HUES6 (cell line): Measurements from ENCODE around the gene CIC.
A peak's percentile ranks its signal among the peaks of the same experiment; 100 is the strongest.

Experiments
- H3K27ac ChIP-seq: 2 replicates; pipeline ENCODE4 v1.7.0; 2013; ENCODE audit warnings: low read depth, mild to moderate bottlenecking, low read length, inconsistent platforms
- H3K27me3 ChIP-seq: 2 replicates; pipeline ENCODE4 v1.6.1; 2013; ENCODE audit warnings: low read length; ENCODE audit not compliant: control insufficient read depth, insufficient read depth
- H3K36me3 ChIP-seq: 2 replicates; pipeline ENCODE4 v1.6.1; 2013; ENCODE audit warnings: low read length; ENCODE audit not compliant: control insufficient read depth, insufficient read depth
- H3K4me1 ChIP-seq: 2 replicates; pipeline ENCODE4 v1.6.1; 2013; ENCODE audit warnings: low read length; ENCODE audit not compliant: control insufficient read depth, insufficient read depth
- H3K4me3 ChIP-seq: 2 replicates; pipeline ENCODE4 v1.5.1; 2013; ENCODE audit warnings: low read depth, low read length
- H3K9ac ChIP-seq: one replicate; pipeline ENCODE4 v1.6.1; 2013; ENCODE audit warnings: mild to moderate bottlenecking, low read length
- H3K9me3 ChIP-seq: 2 replicates; pipeline ENCODE4 v1.6.1; 2013; ENCODE audit warnings: low read depth, low read length; ENCODE audit not compliant: control insufficient read depth, insufficient read depth

CIC gene

DNA sequence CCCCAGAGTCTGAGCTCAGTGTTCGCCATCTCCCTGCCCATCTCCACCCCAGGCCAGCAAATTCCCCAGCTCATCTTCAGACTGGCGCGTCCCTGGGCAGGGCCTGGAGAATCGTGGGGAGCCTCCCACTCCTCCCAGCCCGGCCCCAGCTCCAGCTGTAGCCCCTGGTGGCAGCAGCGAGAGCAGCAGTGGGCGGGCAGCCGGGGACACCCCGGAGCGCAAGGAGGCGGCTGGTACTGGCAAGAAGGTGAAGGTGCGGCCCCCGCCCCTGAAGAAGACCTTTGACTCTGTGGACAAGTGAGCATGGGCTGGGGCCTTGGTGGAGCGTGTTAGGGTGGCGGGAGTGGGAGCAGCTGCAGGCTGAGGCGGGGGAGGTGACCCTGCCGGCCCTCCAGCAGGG lies 24.5 kb downstream of the CIC start:
- H3K36me3 ChIP-seq, result peaks cover 77% of the 10 kb centered on the region
- no peak overlapping the region for H3K27ac ChIP-seq
- no peak overlapping the region for H3K9ac ChIP-seq
- peaks cover 15% of the 10 kb centered on the region for H3K4me1 ChIP-seq
- no peaks in the 10 kb centered on the region for H3K9me3 ChIP-seq
- H3K27me3 ChIP-seq, result no peaks in the 10 kb centered on the region
- no peak overlapping the region for H3K4me3 ChIP-seq

DNA sequence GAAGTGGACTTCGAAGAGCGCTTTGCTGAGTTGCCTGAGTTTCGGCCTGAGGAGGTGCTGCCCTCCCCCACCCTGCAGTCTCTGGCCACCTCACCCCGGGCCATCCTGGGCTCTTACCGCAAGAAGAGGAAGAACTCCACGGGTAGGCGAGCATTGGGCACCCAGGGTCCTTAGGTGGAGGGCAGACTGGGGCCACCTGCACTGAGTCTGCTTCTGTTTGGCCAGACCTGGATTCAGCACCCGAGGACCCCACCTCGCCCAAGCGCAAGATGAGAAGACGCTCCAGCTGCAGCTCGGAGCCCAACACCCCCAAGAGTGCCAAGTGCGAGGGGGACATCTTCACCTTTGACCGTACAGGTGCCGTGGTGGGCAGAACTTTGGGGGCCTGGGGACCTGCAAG lies 24.9 kb downstream of the CIC start:
- Histone ChIP-seq H3K4me1 (peaks cover 15% of the 10 kb centered on the region), H3K36me3 (peaks cover 73% of the 10 kb centered on the region), H3K27ac (no peak overlapping the region), H3K9ac (no peak overlapping the region), H3K4me3 (no peak overlapping the region), H3K27me3 (no peaks in the 10 kb centered on the region), H3K9me3 (no peaks in the 10 kb centered on the region)

DNA sequence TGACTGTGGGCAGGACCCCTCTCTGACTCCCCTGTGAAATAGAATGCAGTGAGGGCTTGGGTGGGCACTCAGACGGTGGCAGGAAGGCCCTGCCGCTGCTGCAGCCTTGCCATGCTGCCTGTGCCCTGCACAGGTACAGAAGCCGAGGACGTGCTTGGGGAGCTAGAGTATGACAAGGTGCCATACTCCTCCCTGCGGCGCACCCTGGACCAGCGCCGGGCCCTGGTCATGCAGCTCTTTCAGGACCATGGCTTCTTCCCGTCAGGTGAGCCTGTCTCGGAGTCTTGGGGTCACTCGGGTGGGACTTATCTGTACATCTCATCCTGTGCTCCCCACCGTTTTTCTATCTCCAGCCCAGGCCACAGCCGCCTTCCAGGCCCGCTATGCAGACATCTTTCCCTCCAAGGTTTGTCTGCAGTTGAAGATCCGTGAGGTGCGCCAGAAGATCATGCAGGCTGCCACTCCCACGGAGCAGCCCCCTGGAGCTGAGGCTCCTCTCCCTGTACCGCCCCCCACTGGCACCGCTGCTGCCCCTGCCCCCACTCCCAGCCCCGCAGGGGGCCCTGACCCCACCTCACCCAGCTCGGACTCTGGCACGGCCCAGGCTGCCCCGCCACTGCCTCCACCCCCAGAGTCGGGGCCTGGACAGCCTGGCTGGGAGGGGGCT lies 25.6 kb downstream of the CIC start:
- Histone ChIP-seq H3K9me3 (no peaks in the 10 kb centered on the region), H3K36me3 (peaks cover 66% of the 10 kb centered on the region), H3K4me3 (no peak overlapping the region), H3K27me3 (no peaks in the 10 kb centered on the region), H3K27ac (no peak overlapping the region), H3K4me1 (peaks cover 15% of the 10 kb centered on the region), H3K9ac (no peak overlapping the region)

DNA sequence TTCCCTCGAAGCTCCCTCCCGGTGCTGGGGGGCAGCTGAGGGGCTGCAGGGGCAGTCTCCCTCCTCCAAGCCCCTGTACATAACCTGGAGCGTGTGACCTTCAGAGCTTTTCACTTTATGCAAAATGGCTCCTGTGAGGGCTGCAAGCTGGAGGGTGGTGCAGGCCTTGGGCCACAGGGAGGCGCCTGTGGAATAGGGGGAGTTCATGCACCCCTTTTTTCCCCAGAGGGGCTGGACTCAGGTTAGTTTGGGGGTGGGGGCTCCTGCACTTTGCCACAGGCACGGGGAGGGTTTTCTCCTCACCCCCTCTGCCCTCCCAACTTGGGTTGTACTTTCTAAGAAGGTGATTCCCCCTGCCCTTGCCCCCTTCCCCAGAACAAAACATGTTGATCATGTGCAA lies 26.3 kb downstream of the CIC start:
- Histone ChIP-seq H3K4me1 (peaks cover 15% of the 10 kb centered on the region), H3K27me3 (no peaks in the 10 kb centered on the region), H3K4me3 (no peak overlapping the region), H3K9me3 (no peaks in the 10 kb centered on the region), H3K36me3 (peaks cover 65% of the 10 kb centered on the region), H3K27ac (no peak overlapping the region), H3K9ac (no peak overlapping the region)

DNA sequence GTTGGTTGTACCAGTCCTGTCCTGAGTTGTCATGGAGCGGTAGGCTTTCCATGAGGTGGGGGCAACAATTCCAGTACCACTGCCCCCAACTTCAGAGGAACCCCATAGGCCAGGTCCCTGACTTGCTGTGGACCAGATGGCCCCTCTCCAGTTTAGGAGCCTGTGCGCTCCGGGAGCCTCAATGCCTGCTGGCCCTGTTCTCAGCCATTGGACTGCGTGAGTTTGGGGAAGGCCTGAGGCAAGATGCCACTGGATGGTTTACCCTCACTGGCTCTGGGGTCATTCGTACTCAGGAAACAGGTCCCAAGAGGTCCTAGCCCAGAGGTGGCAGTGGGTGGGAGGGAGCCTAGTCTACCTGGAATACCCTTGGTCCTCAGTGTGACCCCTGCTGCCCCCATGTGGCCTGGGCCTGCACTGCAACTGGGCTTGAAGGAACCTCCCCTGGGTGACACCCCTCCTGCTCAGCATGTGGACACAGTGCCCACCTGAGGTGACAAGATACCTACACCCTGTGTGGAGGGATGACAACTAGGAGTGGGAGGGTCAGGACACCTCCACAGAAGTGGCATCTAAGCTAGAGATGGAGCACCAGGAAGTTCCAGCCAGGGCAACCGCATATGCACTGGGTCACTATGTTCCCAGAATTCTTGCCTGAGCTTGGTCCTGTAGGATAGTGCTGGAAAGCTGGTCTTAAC lies 26.9 kb downstream of the CIC start:
- no peaks in the 10 kb centered on the region for H3K27me3 ChIP-seq
- H3K36me3 ChIP-seq, result peaks cover 59% of the 10 kb centered on the region
- H3K4me1 ChIP-seq, result peaks cover 10% of the 10 kb centered on the region
- no peak overlapping the region for H3K4me3 ChIP-seq
- no peaks in the 10 kb centered on the region for H3K9me3 ChIP-seq
- no peak overlapping the region for H3K27ac ChIP-seq
- H3K9ac ChIP-seq, result no peak overlapping the region

DNA sequence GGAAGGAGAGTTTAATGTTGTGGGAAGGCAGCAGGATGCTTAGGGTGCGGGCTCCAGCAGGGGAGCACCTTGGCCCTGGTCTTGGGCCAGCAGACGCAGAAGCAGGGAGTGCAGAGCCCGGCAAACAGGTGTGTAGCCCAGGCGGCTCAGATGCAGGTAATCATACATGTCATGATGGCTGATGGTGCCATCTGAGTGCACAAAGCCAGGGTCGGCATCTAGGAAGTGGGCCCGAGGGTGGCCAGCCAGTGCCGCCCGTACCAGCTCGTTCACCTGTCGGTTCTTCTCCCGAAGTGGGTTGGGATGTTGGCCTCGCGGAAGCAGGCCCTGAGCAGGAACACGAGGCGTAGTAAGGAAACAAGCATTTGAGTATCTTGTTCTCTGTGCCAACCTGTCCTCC lies 28.0 kb downstream of the CIC start:
- H3K36me3 ChIP-seq, result peaks cover 48% of the 10 kb centered on the region
- H3K27ac ChIP-seq, result no peak overlapping the region
- H3K4me1 ChIP-seq, result peaks cover 7% of the 10 kb centered on the region
- H3K27me3 ChIP-seq, result no peaks in the 10 kb centered on the region
- no peak overlapping the region for H3K4me3 ChIP-seq
- no peaks in the 10 kb centered on the region for H3K9me3 ChIP-seq
- H3K9ac ChIP-seq, result no peak overlapping the region

DNA sequence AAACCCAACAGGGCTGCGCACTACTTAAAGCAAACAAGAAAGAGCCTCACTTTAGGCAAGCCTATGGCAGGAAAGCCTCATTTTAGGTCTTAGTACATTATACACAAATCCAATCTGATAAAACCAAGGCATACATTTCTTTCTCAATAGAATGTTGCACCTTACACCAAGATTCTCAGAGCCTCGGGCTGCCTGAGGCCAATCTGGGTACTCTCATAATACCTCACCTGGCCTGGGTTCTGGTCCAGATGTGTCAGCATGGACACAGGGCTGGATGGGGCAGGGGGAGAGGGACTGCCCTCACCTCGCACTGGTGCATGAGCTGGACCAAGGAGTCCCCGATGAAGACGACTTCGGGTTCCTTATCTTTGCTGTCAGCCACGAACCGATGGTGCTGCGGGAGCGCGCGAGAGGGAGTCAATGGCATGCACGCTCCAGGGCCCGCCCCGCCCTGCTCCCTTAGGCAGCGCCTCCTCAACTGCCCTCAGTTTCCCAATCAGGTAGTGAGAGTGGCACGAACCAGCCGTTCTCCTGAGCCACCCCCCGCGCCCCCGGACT lies 32.7 kb downstream of the CIC start, which contains the start of gene PRR19:
PRR19 (plus strand) TSS at position 487 of the 558 bp plus-strand sequence. CDS start 7,453 bp downstream, outside the sequence.
- Histone ChIP-seq H3K4me1 (peaks cover 17% of the 10 kb centered on the region), H3K9ac (peak within 1 kb of the TSS; percentile 89), H3K4me3 (peak within 1 kb of the TSS; percentile 99), H3K9me3 (no peaks in the 10 kb centered on the region), H3K27ac (peak within 1 kb of the TSS; percentile 57; the same call in 1 of the 2 replicates), H3K27me3 (no peaks in the 10 kb centered on the region), H3K36me3 (peaks cover 12% of the 10 kb centered on the region)

DNA sequence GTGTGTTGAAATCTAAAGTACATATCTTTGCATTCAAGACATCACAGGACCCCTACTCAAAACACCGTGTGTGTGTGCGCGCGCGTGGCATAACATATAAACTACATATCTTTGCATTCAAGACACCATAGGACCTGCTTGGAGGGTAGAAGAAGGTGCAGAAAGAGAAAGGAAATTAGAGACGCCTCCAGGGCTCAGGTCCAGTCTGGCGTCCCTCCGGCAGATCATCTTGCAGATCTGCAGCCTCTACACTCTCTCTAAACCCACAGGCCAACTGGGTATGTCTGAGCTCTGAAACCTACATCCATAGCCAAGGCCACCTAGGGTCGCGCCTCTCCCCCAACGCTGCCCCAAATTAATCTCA lies 34.0 kb downstream of the CIC start:
- Histone ChIP-seq H3K4me3 (peak overlapping the region; percentile 99), H3K27me3 (no peaks in the 10 kb centered on the region), H3K27ac (0 out of 2 replicates have a peak overlapping the region, but pooled peaks have one; percentile 57), H3K4me1 (peaks cover 17% of the 10 kb centered on the region), H3K9ac (peak overlapping the region; percentile 57), H3K36me3 (peaks cover 6% of the 10 kb centered on the region), H3K9me3 (no peaks in the 10 kb centered on the region)

DNA sequence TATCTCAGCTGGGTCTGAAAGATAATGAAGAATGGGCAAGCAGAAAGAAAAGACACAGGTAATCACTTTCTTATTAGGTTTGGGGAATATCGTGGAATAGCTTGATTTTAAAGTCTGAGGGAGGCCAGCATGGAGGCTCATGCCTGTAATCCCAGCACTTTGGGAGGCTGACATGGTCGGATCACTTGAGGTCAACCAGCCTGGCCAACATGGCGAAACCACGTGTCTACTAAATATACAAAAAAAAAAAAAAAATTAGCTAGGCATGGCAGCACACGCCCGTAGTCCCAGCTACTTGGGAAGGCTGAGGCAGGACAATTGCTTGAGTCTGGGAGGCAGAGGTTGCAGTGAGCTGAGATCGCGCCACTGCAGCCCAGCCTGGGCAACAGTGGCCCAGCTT lies 34.8 kb downstream of the CIC start:
- peaks cover 6% of the 10 kb centered on the region for H3K36me3 ChIP-seq
- no peak overlapping the region for H3K4me3 ChIP-seq
- no peaks in the 10 kb centered on the region for H3K27me3 ChIP-seq
- no peak overlapping the region for H3K27ac ChIP-seq
- H3K4me1 ChIP-seq, result peaks cover 17% of the 10 kb centered on the region
- no peaks in the 10 kb centered on the region for H3K9me3 ChIP-seq
- no peak overlapping the region for H3K9ac ChIP-seq

DNA sequence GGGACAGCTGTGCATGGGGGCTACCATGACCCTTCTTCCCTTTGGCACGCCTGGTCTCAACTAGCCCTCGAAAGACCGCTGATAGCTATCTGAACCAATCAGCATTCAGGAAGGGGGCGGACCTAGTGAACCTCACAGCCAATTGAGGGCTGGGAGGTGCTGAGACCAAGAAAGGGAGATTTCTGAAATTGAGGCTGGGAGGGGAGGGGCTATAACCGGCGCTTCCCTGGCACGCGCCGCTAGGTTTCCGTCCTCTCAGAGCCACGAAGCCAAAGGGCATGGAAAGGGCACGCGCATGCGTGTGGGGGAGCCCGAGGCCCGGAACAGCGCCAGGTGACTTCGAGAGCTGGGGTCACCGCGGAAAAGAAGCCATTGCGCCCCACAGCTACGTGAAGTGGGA lies 37.6 kb downstream of the CIC start:
- Histone ChIP-seq H3K4me1 (peaks cover 12% of the 10 kb centered on the region), H3K9ac (no peak overlapping the region), H3K9me3 (no peaks in the 10 kb centered on the region), H3K27me3 (no peaks in the 10 kb centered on the region), H3K27ac (no peak overlapping the region), H3K36me3 (no peaks in the 10 kb centered on the region), H3K4me3 (no peak overlapping the region)

DNA sequence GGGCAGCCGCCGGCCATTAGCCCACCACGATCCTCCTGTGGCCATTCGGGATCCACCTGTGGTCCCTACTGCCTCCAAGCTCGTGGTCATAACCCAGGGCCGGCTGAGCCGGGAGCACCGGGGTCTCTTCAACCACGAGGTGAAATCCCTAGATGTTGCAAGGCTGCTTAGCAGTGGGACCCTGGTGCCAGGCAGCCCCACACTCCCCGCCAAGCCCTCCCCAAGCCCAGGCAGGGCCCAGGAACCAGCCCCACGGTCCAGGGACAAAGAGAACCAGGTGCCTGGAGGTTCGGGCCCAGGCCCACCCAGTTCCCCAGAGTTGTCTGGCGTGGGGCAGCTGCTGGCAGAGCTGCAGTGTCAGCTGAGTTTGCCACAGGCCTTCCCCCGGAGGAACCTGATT lies 40.6 kb downstream of the CIC start:
- Histone ChIP-seq H3K9me3 (no peaks in the 10 kb centered on the region), H3K27ac (no peak overlapping the region), H3K27me3 (peaks cover 25% of the 10 kb centered on the region), H3K9ac (no peak overlapping the region), H3K4me3 (no peak overlapping the region), H3K36me3 (no peaks in the 10 kb centered on the region), H3K4me1 (no peaks in the 10 kb centered on the region)
